Dedifferentiated amniotic fluid mesenchymal stem cell (primary cell): ENCODE measurements around the gene PTPDC1.

Source experiments
- DNase-seq: peaks from one replicate; pipeline ENCODE4 v3.0.0-alpha.2; 2016; ENCODE audit errors: extremely low spot score

The PTPDC1 gene

GRCh38 chr9:94140791-94141790 is 56.8 kb downstream of the PTPDC1 start:
- DNase-seq, result no peak

DNA sequence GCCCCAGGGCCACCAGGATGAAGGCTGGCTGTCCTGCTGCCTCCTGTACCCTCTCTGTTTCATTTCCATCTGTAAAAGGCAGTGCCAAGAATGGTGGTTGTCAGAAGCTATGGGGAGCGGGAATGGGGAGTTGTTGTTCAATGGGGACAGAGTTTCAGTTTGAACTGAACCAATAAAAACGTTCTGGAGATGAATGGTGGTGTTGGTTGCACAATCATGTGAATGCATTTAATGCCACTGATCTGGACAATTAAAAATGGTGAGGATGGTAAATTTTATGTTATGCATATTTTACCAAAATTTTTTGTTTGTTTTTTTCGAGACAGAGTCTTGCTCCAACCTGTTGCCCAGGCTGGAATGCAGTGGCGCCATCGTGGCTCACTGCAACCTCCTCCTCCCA is 58.1 kb downstream of the PTPDC1 start:
- DNase-seq, result no peak

DNA sequence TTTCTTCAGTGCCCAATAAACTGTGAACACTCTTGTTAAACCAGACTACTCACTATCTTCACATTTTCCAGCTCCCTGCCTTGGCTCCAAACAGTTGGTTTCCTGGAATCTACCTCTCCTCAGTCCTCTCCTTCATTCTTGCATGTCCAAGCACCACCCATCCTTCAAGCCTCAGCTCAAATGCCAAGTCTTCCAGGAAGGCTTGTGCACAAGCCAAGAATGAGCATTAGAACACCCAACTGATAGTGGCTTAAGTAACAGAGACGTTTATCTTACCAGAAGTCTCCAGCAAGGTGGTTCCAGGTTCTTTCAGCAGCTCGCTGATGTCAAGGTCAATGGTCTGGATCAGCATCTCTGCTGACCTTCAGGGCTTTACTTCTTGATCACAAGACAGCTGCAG is 60.1 kb downstream of the PTPDC1 start:
- no peak for DNase-seq

DNA sequence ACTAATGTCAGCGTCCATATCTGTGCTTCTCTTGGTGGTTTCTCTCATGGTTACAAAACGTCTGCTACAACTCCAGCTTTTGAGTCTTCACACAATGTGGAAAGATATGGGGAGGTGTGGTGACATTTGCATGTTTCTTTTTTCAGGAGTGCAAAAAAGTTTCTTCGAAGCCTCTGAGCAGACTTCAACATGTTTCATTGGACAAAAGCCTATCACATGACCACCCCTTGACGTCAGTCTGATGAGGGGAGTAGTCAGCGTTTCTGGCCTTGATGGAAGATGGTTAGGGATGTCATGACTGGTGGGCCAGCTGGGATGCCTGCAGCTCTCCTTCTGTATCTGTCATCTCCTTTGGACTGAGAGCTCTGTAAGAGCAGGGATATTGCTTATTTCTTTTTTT is 61.4 kb downstream of the PTPDC1 start:
- no peak for DNase-seq

- DNase-seq, result no peak
Measured at GRCh38 chr9:94147776-94148175, 63.5 kb downstream of the PTPDC1 start.

DNA sequence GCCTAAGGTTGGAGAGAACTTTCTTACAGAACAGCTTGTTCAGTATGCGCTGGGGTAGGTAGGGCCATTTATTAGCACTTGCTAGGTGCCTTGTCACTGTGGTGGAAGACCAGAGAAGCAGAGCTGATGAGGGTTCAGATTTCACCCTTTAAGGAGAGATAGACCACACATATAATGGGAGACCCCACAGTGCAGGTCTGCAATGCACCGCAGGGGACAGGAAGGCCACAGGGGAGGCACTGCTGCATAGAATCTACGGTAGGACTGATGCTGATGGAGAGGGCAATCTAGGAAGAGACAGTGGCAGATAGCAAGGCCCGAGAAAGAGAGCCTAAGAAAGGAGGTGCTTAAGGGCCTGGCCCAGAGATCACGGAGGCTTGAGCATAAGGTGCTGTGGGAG is 64.2 kb downstream of the PTPDC1 start:
- DNase-seq, result no peak

DNA sequence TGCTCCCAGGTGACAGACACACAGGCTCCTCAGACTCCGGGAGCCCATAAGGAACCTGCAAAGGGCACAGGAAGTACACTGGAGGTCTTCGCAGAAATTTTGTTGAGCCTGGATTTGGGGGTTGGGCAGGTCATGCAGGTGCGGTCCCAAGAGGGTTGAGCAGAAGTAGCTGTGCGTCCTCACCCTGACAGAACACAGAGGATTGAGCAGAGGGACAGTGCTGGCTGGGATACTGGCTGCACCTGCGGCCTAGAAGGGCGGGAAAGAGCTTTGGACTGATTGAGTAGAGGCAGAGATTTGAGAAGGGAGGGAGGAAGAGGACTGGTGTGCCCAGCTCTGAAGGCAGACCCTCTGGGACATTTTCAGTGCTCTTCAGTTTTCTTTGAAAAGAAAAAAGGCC is 65.4 kb downstream of the PTPDC1 start:
- no peak for DNase-seq

GRCh38 chr9:94150279-94150828 is 66.1 kb downstream of the PTPDC1 start:
- no peak for DNase-seq

DNA sequence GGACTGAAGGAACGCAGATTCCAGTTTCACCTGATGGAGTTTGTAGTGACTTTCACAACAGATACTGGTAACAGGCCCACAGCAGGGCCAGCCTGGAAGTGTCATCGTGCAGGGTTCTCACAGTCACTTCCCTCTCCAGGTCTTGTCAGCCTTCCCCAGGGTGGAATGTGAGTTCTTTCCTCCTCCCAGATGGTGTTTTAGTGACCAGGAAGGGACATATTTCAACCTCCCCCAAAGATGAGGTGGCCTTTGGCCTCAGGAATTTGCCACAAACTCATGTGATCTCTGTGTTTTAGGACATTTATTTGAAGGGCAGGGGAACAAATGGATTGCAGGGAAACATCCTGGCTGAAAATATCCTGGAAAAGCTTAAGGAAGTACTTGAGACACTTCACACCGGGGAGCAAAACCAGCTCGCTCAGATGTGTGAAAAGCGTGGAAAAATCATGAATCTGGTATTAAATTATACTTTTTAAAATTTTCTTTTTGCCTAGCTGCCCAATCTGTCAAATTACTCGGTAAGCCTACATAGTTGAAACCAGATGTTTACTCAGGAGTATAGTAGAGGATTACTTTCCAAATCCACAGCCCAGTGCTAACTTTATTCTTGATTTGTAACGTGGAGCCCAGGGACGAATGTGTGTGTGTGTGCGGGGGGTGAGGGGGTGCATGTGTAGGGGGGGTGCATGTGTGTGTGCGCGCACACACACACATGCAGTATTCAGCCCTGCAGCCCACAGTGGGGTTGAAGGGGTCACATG is 66.8 kb downstream of the PTPDC1 start:
- DNase-seq, result no peak

DNA sequence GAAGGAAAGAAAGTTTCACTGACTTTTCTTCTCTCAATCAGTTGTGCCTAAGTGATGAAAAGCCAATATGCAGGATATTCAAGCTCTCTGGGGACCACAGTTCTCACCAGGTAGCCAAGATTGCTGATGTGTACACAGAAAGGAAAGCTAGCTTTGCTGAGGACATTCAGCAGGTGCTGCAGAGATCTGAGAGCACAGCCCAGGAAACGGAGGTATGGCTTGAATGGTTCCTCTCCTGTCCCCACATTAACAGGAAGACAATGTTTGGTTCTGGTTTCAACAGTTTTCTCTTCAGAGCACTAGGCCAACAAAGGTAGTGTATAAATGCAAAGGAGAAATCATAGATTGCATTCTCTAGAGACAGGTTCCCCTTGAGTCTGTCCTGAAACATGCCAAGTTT is 69.6 kb downstream of the PTPDC1 start:
- no peak for DNase-seq

GRCh38 chr9:94156348-94157049 is 72.2 kb downstream of the PTPDC1 start:
- DNase-seq, result no peak

GRCh38 chr9:94157050-94157801 is 73.0 kb downstream of the PTPDC1 start:
- no peak for DNase-seq
